ENCODE measurements around the gene MYRF. TPM values are rescaled to one million over a fixed set of nuclear protein-coding genes. Genes with fewer than 3 reads are reported as not detected.

The MYRF gene
- total and polyA plus RNA-seq, 2 of the 13 experiments (the other 11 are each of a cell fraction or from before 2014, with no cell fraction given): 10.2 to 25.9 TPM

DNA sequence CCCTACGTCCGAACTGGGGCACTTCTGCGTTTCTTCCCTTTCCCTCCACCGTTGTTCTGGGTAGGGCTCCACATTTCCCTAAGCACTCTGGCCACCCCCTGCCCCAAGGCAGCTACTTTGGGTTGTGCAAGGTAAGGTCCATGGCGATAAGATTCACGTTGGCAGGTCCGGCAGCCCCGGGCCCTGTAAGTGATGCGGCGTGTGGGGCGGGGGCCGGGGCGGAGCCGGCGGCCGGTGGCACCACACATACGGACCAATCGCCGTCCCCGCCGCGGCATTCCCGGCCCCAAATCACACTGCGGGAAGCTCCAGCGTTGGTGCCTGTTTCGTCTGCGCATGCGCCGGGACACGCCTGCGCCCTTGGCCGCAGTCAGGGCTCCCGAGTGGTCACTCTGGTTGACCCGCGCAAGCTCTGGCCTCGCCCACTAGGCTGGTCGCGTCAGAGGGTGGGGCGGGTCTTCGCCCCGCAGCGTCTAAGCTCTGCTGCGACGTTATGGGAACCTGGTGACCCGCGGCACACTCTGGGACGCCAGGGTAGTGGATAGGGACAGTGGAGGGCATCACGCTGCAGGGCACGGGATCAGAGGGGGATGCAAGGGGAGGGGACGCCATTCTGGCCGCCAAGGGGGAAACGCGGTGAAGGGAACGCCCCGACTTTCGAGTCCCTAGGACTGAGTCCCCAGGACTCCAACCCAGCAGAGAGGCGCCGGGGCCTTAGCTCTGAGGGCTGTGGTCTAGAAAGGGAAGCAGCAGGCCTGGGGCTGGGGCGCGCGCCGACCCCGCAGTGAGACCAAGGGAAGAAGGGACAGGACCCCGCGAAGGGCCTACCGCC lies 62.7 kb downstream of the MYRF start (continued):
- TF ChIP-seq, protein P1, sequence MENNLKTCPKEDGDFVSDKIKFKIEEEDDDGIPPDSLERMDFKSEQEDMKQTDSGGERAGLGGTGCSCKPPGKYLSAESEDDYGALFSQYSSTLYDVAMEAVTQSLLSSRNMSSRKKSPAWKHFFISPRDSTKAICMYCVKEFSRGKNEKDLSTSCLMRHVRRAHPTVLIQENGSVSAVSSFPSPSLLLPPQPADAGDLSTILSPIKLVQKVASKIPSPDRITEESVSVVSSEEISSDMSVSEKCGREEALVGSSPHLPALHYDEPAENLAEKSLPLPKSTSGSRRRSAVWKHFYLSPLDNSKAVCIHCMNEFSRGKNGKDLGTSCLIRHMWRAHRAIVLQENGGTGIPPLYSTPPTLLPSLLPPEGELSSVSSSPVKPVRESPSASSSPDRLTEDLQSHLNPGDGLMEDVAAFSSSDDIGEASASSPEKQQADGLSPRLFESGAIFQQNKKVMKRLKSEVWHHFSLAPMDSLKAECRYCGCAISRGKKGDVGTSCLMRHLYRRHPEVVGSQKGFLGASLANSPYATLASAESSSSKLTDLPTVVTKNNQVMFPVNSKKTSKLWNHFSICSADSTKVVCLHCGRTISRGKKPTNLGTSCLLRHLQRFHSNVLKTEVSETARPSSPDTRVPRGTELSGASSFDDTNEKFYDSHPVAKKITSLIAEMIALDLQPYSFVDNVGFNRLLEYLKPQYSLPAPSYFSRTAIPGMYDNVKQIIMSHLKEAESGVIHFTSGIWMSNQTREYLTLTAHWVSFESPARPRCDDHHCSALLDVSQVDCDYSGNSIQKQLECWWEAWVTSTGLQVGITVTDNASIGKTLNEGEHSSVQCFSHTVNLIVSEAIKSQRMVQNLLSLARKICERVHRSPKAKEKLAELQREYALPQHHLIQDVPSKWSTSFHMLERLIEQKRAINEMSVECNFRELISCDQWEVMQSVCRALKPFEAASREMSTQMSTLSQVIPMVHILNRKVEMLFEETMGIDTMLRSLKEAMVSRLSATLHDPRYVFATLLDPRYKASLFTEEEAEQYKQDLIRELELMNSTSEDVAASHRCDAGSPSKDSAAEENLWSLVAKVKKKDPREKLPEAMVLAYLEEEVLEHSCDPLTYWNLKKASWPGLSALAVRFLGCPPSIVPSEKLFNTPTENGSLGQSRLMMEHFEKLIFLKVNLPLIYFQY (CRISPR knock-in tag; IDR thresholded peaks at IDR 0.05; ENCODE audit: borderline replicate concordance): no peak
- TF ChIP-seq ZNF557 (CRISPR knock-in tag; IDR thresholded peaks at IDR 0.05) (peak; percentile 23; the same call in 1 of the 2 replicates), ZKSCAN1 (IDR thresholded peaks at IDR 0.05; ENCODE audit: low read length) (no peak), PPARG (CRISPR knock-in tag; conservative IDR thresholded peaks at IDR 0.05) (no peak), GZF1 (CRISPR knock-in tag; IDR thresholded peaks at IDR 0.05) (peak; percentile 76; the same call in 1 of the 2 replicates), ZNF747 (CRISPR knock-in tag; IDR thresholded peaks at IDR 0.05; ENCODE audit: borderline replicate concordance) (peak; percentile 80; the same call in 1 of the 2 replicates), SMYD3 (CRISPR knock-in tag; IDR thresholded peaks at IDR 0.05) (no peak), ZNF331 (CRISPR knock-in tag; IDR thresholded peaks at IDR 0.05) (0 out of 2 replicates have a peak, but pooled peaks have one; percentile 10), RFXAP (CRISPR knock-in tag; IDR thresholded peaks at IDR 0.05; ENCODE audit: borderline replicate concordance) (peak; percentile 28; the same call in 1 of the 2 replicates), NR1H2 (CRISPR knock-in tag; IDR thresholded peaks at IDR 0.05; ENCODE audit: borderline replicate concordance, low read depth) (no peak)
- TF ChIP-seq, protein P2, sequence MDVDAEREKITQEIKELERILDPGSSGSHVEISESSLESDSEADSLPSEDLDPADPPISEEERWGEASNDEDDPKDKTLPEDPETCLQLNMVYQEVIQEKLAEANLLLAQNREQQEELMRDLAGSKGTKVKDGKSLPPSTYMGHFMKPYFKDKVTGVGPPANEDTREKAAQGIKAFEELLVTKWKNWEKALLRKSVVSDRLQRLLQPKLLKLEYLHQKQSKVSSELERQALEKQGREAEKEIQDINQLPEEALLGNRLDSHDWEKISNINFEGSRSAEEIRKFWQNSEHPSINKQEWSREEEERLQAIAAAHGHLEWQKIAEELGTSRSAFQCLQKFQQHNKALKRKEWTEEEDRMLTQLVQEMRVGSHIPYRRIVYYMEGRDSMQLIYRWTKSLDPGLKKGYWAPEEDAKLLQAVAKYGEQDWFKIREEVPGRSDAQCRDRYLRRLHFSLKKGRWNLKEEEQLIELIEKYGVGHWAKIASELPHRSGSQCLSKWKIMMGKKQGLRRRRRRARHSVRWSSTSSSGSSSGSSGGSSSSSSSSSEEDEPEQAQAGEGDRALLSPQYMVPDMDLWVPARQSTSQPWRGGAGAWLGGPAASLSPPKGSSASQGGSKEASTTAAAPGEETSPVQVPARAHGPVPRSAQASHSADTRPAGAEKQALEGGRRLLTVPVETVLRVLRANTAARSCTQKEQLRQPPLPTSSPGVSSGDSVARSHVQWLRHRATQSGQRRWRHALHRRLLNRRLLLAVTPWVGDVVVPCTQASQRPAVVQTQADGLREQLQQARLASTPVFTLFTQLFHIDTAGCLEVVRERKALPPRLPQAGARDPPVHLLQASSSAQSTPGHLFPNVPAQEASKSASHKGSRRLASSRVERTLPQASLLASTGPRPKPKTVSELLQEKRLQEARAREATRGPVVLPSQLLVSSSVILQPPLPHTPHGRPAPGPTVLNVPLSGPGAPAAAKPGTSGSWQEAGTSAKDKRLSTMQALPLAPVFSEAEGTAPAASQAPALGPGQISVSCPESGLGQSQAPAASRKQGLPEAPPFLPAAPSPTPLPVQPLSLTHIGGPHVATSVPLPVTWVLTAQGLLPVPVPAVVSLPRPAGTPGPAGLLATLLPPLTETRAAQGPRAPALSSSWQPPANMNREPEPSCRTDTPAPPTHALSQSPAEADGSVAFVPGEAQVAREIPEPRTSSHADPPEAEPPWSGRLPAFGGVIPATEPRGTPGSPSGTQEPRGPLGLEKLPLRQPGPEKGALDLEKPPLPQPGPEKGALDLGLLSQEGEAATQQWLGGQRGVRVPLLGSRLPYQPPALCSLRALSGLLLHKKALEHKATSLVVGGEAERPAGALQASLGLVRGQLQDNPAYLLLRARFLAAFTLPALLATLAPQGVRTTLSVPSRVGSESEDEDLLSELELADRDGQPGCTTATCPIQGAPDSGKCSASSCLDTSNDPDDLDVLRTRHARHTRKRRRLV (CRISPR knock-in tag; IDR thresholded peaks at IDR 0.05): peak; percentile 87
- TF ChIP-seq, protein P3, sequence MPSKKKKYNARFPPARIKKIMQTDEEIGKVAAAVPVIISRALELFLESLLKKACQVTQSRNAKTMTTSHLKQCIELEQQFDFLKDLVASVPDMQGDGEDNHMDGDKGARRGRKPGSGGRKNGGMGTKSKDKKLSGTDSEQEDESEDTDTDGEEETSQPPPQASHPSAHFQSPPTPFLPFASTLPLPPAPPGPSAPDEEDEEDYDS (CRISPR knock-in tag; IDR thresholded peaks at IDR 0.05): peak; percentile 90
- TF ChIP-seq, protein P4, sequence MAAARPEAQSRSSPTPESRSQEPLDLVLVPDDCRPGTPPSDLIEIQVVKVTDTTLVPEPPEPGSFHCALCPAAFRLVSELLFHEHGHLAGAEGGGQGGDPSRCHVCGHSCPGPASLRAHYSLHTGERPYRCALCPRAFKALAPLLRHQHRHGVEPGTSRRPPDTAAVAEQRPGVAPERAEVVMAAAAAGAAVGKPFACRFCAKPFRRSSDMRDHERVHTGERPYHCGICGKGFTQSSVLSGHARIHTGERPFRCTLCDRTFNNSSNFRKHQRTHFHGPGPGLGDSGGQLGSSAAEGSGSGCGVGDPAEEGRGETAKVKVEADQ (CRISPR knock-in tag; IDR thresholded peaks at IDR 0.05; ENCODE audit: borderline replicate concordance): no peak
- TF ChIP-seq, protein P5, sequence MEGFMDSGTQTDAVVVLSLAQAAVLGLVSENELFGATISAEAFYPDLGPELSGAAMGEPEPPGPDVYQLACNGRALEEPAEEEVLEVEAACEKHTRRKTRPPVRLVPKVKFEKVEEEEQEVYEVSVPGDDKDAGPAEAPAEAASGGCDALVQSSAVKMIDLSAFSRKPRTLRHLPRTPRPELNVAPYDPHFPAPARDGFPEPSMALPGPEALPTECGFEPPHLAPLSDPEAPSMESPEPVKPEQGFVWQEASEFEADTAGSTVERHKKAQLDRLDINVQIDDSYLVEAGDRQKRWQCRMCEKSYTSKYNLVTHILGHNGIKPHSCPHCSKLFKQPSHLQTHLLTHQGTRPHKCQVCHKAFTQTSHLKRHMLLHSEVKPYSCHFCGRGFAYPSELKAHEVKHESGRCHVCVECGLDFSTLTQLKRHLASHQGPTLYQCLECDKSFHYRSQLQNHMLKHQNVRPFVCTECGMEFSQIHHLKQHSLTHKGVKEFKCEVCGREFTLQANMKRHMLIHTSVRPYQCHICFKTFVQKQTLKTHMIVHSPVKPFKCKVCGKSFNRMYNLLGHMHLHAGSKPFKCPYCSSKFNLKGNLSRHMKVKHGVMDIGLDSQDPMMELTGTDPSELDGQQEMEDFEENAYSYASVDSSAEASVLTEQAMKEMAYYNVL (CRISPR knock-in tag; IDR thresholded peaks at IDR 0.05; ENCODE audit: borderline replicate concordance): peak; percentile 76

Data from HepG2 (cell line).